HG03354 (cell line): ENCODE data around the gene CAMK2D.
"Not testable (repeated sequence)": the region's sequence is repeated elsewhere in the genome, so short reads cannot be mapped to it uniquely, and the experiment has no call there.

ENCODE experiments used
- ATAC-seq: cut with Tn5 transposase; IDR thresholded peaks from one replicate; pipeline ENCODE4 v1.9.1; 2021; ENCODE audit warnings: mild to moderate bottlenecking; ENCODE audit not compliant: unreplicated experiment, poor library complexity, severe bottlenecking

The CAMK2D gene

GRCh38 chr4:113692809-113693411 lies 68.6 kb downstream of the CAMK2D start:
- ATAC-seq: peak; percentile 87

- no peak for ATAC-seq
Measured at GRCh38 chr4:113691676-113692075, 69.9 kb downstream of the CAMK2D start.

GRCh38 chr4:113689394-113689793 lies 72.1 kb downstream of the CAMK2D start:
- no peak for ATAC-seq

- ATAC-seq: peak; percentile 39
Measured at GRCh38 chr4:113687067-113687718, 74.3 kb downstream of the CAMK2D start.

GRCh38 chr4:113685157-113685556 lies 76.4 kb downstream of the CAMK2D start:
- not testable (repeated sequence) for ATAC-seq

GRCh38 chr4:113684534-113685091 lies 76.9 kb downstream of the CAMK2D start:
- no peak for ATAC-seq

- peak; percentile 99 for ATAC-seq
Measured at GRCh38 chr4:113682730-113683537, 78.6 kb downstream of the CAMK2D start.

- ATAC-seq: no peak
Measured at GRCh38 chr4:113678641-113679040, 82.9 kb downstream of the CAMK2D start.

- ATAC-seq: no peak
Measured at GRCh38 chr4:113677325-113677724, 84.2 kb downstream of the CAMK2D start.

- ATAC-seq: no peak
Measured at GRCh38 chr4:113675731-113676697, 85.5 kb downstream of the CAMK2D start.

- ATAC-seq: no peak
Measured at GRCh38 chr4:113674733-113675132, 86.8 kb downstream of the CAMK2D start.

- no peak for ATAC-seq
Measured at GRCh38 chr4:113674251-113674650, 87.3 kb downstream of the CAMK2D start.

GRCh38 chr4:113673450-113673849 lies 88.1 kb downstream of the CAMK2D start:
- peak; percentile 93 for ATAC-seq

- no peak for ATAC-seq
Measured at GRCh38 chr4:113666386-113667114, 95.0 kb downstream of the CAMK2D start.

GRCh38 chr4:113665036-113665435 lies 96.5 kb downstream of the CAMK2D start:
- ATAC-seq: no peak

- ATAC-seq: no peak
Measured at GRCh38 chr4:113662581-113662980, 99.0 kb downstream of the CAMK2D start.

- no peak for ATAC-seq
Measured at GRCh38 chr4:113659127-113659526, 102.4 kb downstream of the CAMK2D start.

GRCh38 chr4:113657586-113658233 lies 103.8 kb downstream of the CAMK2D start:
- no peak for ATAC-seq
